ENCODE results near the gene SLC38A9. TPM values are rescaled to one million over a fixed set of nuclear protein-coding genes. Genes with fewer than 3 reads are reported as not detected.

The SLC38A9 gene
- total RNA-seq, 2 donors from 2014 or later, result 14.8 to 20.8 TPM

GRCh38 chr5:55604611-55605067, 107.5 kb downstream of the SLC38A9 start:
- no peaks in the 10 kb centered on the region for H3K9me3 ChIP-seq
- no peak for TF ChIP-seq CTCF (IDR thresholded peaks at IDR 0.05)
- no peak for TF ChIP-seq POLR2AphosphoS5 (IDR thresholded peaks at IDR 0.05)
- TF ChIP-seq POLR2A (IDR thresholded peaks at IDR 0.05), result no peak
- DNase-seq (ENCODE audit: low spot score), result no peak
- no peaks in the 10 kb centered on the region for H3K36me3 ChIP-seq
- H3K4me3 ChIP-seq, result no peak overlapping the region
- no peaks in the 10 kb centered on the region for H3K27me3 ChIP-seq (replicated peaks; ENCODE audit: insufficient read depth)
- peaks cover 16% of the 10 kb centered on the region for H3K4me1 ChIP-seq (replicated peaks)
- intact Hi-C loops (cut with DNase I), result loop anchor here (5.0 kb wide), 1 partner anchor 167 kb away; no protein-coding TSS in a partner anchor
- 93% methylated on average over 7 of the region's 7 CpGs for WGBS
- H3K27ac ChIP-seq, result peak overlapping the region in 1 of 2 donors; percentile 90

- H3K27ac ChIP-seq, result peak overlapping the region in 1 of 2 donors; percentile 90
These were observed 108.2 kb downstream of the SLC38A9 start for GRCh38 chr5:55603922-55604321.

GRCh38 chr5:55601628-55602027, 110.5 kb downstream of the SLC38A9 start:
- TF ChIP-seq POLR2AphosphoS5 (IDR thresholded peaks at IDR 0.05), result no peak
- TF ChIP-seq CTCF (IDR thresholded peaks at IDR 0.05), result no peak
- no peak for TF ChIP-seq POLR2A (IDR thresholded peaks at IDR 0.05)
- Histone ChIP-seq H3K4me1 (replicated peaks) (peaks cover 20% of the 10 kb centered on the region), H3K27ac (peak overlapping the region; percentile 90 to 96), H3K36me3 (no peaks in the 10 kb centered on the region), H3K27me3 (replicated peaks; ENCODE audit: insufficient read depth) (no peaks in the 10 kb centered on the region), H3K9me3 (no peaks in the 10 kb centered on the region), H3K4me3 (no peak overlapping the region)
- intact Hi-C loops (cut with DNase I), result loop anchor here (2.0 to 5.0 kb wide), 2 partner anchors 67 to 164 kb away; partner anchors contain the start of gene PLPP1
- WGBS, result 8% methylated on average over 1 of the region's 1 CpG
- DNase-seq (ENCODE audit: low spot score), result no peak

More at GRCh38 chr5:55603922-55604321, 108.2 kb downstream of the SLC38A9 start:
- no peaks in the 10 kb centered on the region for H3K9me3 ChIP-seq
- TF ChIP-seq POLR2A (IDR thresholded peaks at IDR 0.05), result no peak
- no peak overlapping the region for H3K4me3 ChIP-seq
- DNase-seq (ENCODE audit: low spot score), result no peak
- intact Hi-C loops (cut with DNase I), result loop anchor here (2.0 to 5.0 kb wide), 2 partner anchors 69 to 167 kb away; partner anchors contain the start of gene PLPP1
- peaks cover 16% of the 10 kb centered on the region for H3K4me1 ChIP-seq (replicated peaks)
- 70% methylated on average over 5 of the region's 5 CpGs for WGBS
- H3K36me3 ChIP-seq, result no peaks in the 10 kb centered on the region
- no peaks in the 10 kb centered on the region for H3K27me3 ChIP-seq (replicated peaks; ENCODE audit: insufficient read depth)

- H3K4me1 ChIP-seq (replicated peaks), result peaks cover 20% of the 10 kb centered on the region
- H3K27ac ChIP-seq, result peak overlapping the region; percentile 90 to 96
- no peaks in the 10 kb centered on the region for H3K36me3 ChIP-seq
- peak; percentile 95 for DNase-seq (ENCODE audit: low spot score)
- TF ChIP-seq CTCF (IDR thresholded peaks at IDR 0.05) (peak in 1 of 4 experiments; percentile 3), POLR2A (IDR thresholded peaks at IDR 0.05) (no peak), POLR2AphosphoS5 (IDR thresholded peaks at IDR 0.05) (peak; percentile 96)
- H3K27me3 ChIP-seq (replicated peaks; ENCODE audit: insufficient read depth), result no peaks in the 10 kb centered on the region
- no peak overlapping the region for H3K4me3 ChIP-seq
- intact Hi-C loops (cut with DNase I), result loop anchor here (5.0 kb wide), 1 partner anchor 164 kb away; no protein-coding TSS in a partner anchor
- H3K9me3 ChIP-seq, result no peaks in the 10 kb centered on the region
- 2% methylated on average over 8 of the region's 8 CpGs for WGBS
These were observed 110.9 kb downstream of the SLC38A9 start for GRCh38 chr5:55601204-55601618.

GRCh38 chr5:55600497-55601203, 111.5 kb downstream of the SLC38A9 start:
- WGBS, result 1% methylated on average over 6 of the region's 6 CpGs
- TF ChIP-seq CTCF (IDR thresholded peaks at IDR 0.05) (no peak), POLR2AphosphoS5 (IDR thresholded peaks at IDR 0.05) (peak; percentile 35)
- Histone ChIP-seq H3K4me3 (peak overlapping the region in 1 of 2 donors; percentile 21), H3K9me3 (no peaks in the 10 kb centered on the region), H3K27ac (peak overlapping the region; percentile 90 to 96), H3K36me3 (no peaks in the 10 kb centered on the region), H3K27me3 (replicated peaks; ENCODE audit: insufficient read depth) (no peaks in the 10 kb centered on the region), H3K4me1 (replicated peaks) (peaks cover 20% of the 10 kb centered on the region)
- DNase-seq (ENCODE audit: low spot score), result peak; percentile 59
- intact Hi-C loops (cut with DNase I), result loop anchor here (5.0 kb wide), 1 partner anchor 163 kb away; no protein-coding TSS in a partner anchor

Measured in prostate gland (tissue), 2 donors.